Sigmoid colon (tissue), 7 donors: ENCODE data around the gene LRP1. TPM values are rescaled to one million over a fixed set of nuclear protein-coding genes. Genes with fewer than 3 reads are reported as not detected.

ENCODE experiments used
- DNase-seq: peaks from one replicate; pipeline ENCODE4 v3.0.0-alpha.2; 2019
- H3K27ac ChIP-seq, 4 donors: fragments of 200-600 bp; sonication (generic); one replicate each; pipeline ENCODE4 v1.5.1; 2016 to 2019; ENCODE audit warnings: mild to moderate bottlenecking in 1 of 4
- H3K27me3 ChIP-seq, 3 donors: fragments of 200-600 bp; sonication (generic); one replicate each; pipeline ENCODE4 v1.5.1; 2019; ENCODE audit warnings: mild to moderate bottlenecking in 1 of 3
- H3K36me3 ChIP-seq, 4 donors: fragments of 200-600 bp; sonication (generic); one replicate each; pipeline ENCODE4 v1.5.1; 2016 to 2019
- H3K4me1 ChIP-seq, 4 donors: fragments of 200-600 bp; sonication (generic); one replicate each; pipeline ENCODE4 v1.5.1; 2017 to 2019
- H3K4me3 ChIP-seq, 4 donors: fragments of 200-600 bp; sonication (generic); one replicate each; pipeline ENCODE4 v1.5.1; 2017 to 2019; ENCODE audit warnings: mild to moderate bottlenecking in 2 of 4, moderate library complexity in 1 of 4
- H3K9me3 ChIP-seq, 4 donors: fragments of 200-600 bp in 3 of 4; sonication (generic) in 3 of 4; one replicate each; pipeline versions ENCODE4 v1.5.1 to v1.6.1; 2013 to 2019
- CTCF ChIP-seq, 4 experiments: fragments of 450-650 bp in 3 of 4; fragments of 200-600 bp in 1 of 4; IDR thresholded peaks; one replicate each; pipeline ENCODE4 v1.5.1; 2016 to 2019; ENCODE audit warnings: antibody characterized with exemption in 4 of 4, mild to moderate bottlenecking in 3 of 4, moderate library complexity in 2 of 4
- EP300 ChIP-seq, 4 donors: sonication (generic); formaldehyde crosslinking; IDR thresholded peaks; one replicate each; pipeline ENCODE4 v1.6.1; 2017; ENCODE audit warnings: antibody characterized with exemption in 4 of 4
- POLR2A ChIP-seq, 2 donors: fragments of 450-650 bp; IDR thresholded peaks; one replicate each; pipeline ENCODE4 v1.6.1; 2016; ENCODE audit warnings: antibody characterized with exemption in 2 of 2, mild to moderate bottlenecking in 2 of 2, moderate library complexity in 2 of 2
- POLR2AphosphoS5 ChIP-seq, 4 donors: sonication (generic); formaldehyde crosslinking; IDR thresholded peaks; one replicate each; pipeline ENCODE4 v1.6.1; 2017; ENCODE audit warnings: antibody characterized with exemption in 4 of 4
- WGBS, 2 donors: extraction: QIAGEN DNeasy Blood & Tissue Kit; methylation state at CpG; one replicate each; pipeline ENCODE4 v1.1.7; 2013; 5-methylcytosine and 5-hydroxymethylcytosine counted together
- intact Hi-C: fragments of 100-400 bp; cut with DNase I; formaldehyde crosslinking; loops from one replicate; pipeline ENCODE4 v1.15.1; 2023
- polyA plus RNA-seq, 3 donors: library from polyadenylated mRNA; stranded (reverse); fragments of 200-250 nt; gene quantifications; one replicate each; pipeline ENCODE4 v1.2.3, GENCODE V29; 2013
- total RNA-seq, 4 donors: library from RNA; depleted of rRNA; stranded (reverse); fragments of >200 nt; gene quantifications; one replicate each; pipeline ENCODE4 v1.1.0, GENCODE V29; 2016
- donor health status: healthy with polysubstance abuse.
- donor health status: Bipolar disorder and iron deficiency.
- donor health status: healthy.

LRP1 gene
- total RNA-seq (100 to 1,000 TPM; 147 to 262 (median 204) TPM), polyA plus RNA-seq (10 to 100 TPM; 11.4 to 57.9 (median 14.1) TPM)

GRCh38 chr12:57127726-57128518 lies at the start of gene LRP1:
LRP1 (plus strand) TSS chr12:57128483; CDS start chr12:57128965, 482 bp downstream.
- peaks cover 0 to 46% (median 40%) of the 10 kb centered on the region in 4 donors for H3K4me1 ChIP-seq
- peak; percentile 95 for DNase-seq
- H3K4me3 ChIP-seq = peak within 1 kb of the TSS; percentile 68 to 93 (median 80)
- 0 to 1% methylated on average over 57 of the region's 57 CpGs for WGBS, 2 donors
- TF ChIP-seq EP300 (IDR thresholded peaks at IDR 0.05) (no peak), POLR2A (IDR thresholded peaks at IDR 0.05) (peak; percentile 87), POLR2AphosphoS5 (IDR thresholded peaks at IDR 0.05) (peak; percentile 90 to 96 (median 94))
- H3K36me3 ChIP-seq = no peaks in the 10 kb centered on the region
- no peaks in the 10 kb centered on the region for H3K27me3 ChIP-seq
- H3K27ac ChIP-seq = peak within 1 kb of the TSS; percentile 92 to 99 (median 98)
- no peaks in the 10 kb centered on the region for H3K9me3 ChIP-seq
- intact Hi-C loops = loop anchor here (2.0 to 5.0 kb wide), 2 partner anchors 47 to 56 kb away; no protein-coding TSS in a partner anchor

GRCh38 chr12:57078519-57079404 lies 49.5 kb upstream of the LRP1 start, which contains the start of gene NEMP1:
NEMP1 (minus strand) TSS chr12:57078791; CDS start chr12:57078745, 46 bp downstream.
- 1% methylated on average over 39 of the region's 39 CpGs for WGBS, 2 donors
- Histone ChIP-seq H3K4me1 (peaks cover 0 to 22% (median 21%) of the 10 kb centered on the region in 4 donors), H3K4me3 (peak within 1 kb of the TSS; percentile 67 to 87 (median 82)), H3K27ac (peak within 1 kb of the TSS; percentile 84 to 89 (median 88)), H3K9me3 (no peaks in the 10 kb centered on the region), H3K36me3 (peaks cover 0 to 7% (median 0%) of the 10 kb centered on the region in 4 donors), H3K27me3 (no peaks in the 10 kb centered on the region)
- peak in 1 of 2 donors; percentile 11 for TF ChIP-seq POLR2A (IDR thresholded peaks at IDR 0.05)
- TF ChIP-seq EP300 (IDR thresholded peaks at IDR 0.05) = peak in 1 of 4 donors; percentile 12
- no peak for TF ChIP-seq CTCF (IDR thresholded peaks at IDR 0.05)
- TF ChIP-seq POLR2AphosphoS5 (IDR thresholded peaks at IDR 0.05) = peak; percentile 42 to 75 (median 74)
- peak; percentile 99 for DNase-seq
- intact Hi-C loops = no loop called here

GRCh38 chr12:57079821-57080220 lies 48.5 kb upstream of the LRP1 start:
- no peak for TF ChIP-seq POLR2AphosphoS5 (IDR thresholded peaks at IDR 0.05)
- TF ChIP-seq POLR2A (IDR thresholded peaks at IDR 0.05) = no peak
- no peak for TF ChIP-seq CTCF (IDR thresholded peaks at IDR 0.05)
- H3K9me3 ChIP-seq = no peaks in the 10 kb centered on the region
- intact Hi-C loops = no loop called here

GRCh38 chr12:57080855-57081254 lies 47.4 kb upstream of the LRP1 start:
- H3K27me3 ChIP-seq = no peaks in the 10 kb centered on the region
- 96 to 98% methylated on average over 1 of the region's 1 CpG for whole genome bisulfite sequencing, 2 donors
- peaks cover 0 to 7% (median 0%) of the 10 kb centered on the region in 4 donors for H3K36me3 ChIP-seq
- DNase-seq = no peak
- no peak for TF ChIP-seq POLR2AphosphoS5 (IDR thresholded peaks at IDR 0.05)
- H3K4me1 ChIP-seq = peaks cover 0 to 26% (median 23%) of the 10 kb centered on the region in 4 donors
- no peaks in the 10 kb centered on the region for H3K9me3 ChIP-seq
- no peak overlapping the region for H3K4me3 ChIP-seq
- intact Hi-C loops = no loop called here
- H3K27ac ChIP-seq = no peak overlapping the region

More at GRCh38 chr12:57079821-57080220, 48.5 kb upstream of the LRP1 start:
- Histone ChIP-seq H3K4me1 (peaks cover 0 to 22% (median 19%) of the 10 kb centered on the region in 4 donors), H3K27me3 (no peaks in the 10 kb centered on the region), H3K27ac (peak overlapping the region; percentile 84 to 89 (median 88)), H3K36me3 (peaks cover 0 to 7% (median 0%) of the 10 kb centered on the region in 4 donors), H3K4me3 (no peak overlapping the region)
- 82 to 95% methylated on average over 1 of the region's 1 CpG for WGBS, 2 donors
- DNase-seq = no peak

- Histone ChIP-seq H3K27me3 (no peaks in the 10 kb centered on the region), H3K27ac (peak overlapping the region; percentile 97 to 100 (median 99)), H3K4me3 (peak overlapping the region; percentile 69 to 96 (median 88)), H3K9me3 (no peaks in the 10 kb centered on the region), H3K4me1 (peaks cover 0 to 36% (median 25%) of the 10 kb centered on the region in 4 donors), H3K36me3 (peaks cover 0 to under 1% (median under 1%) of the 10 kb centered on the region in 4 donors)
- 46 to 67% methylated on average over 12 of the region's 12 CpGs for WGBS, 2 donors
- peak; percentile 90 for DNase-seq
- TF ChIP-seq CTCF (IDR thresholded peaks at IDR 0.05) = no peak
- peak in 3 of 4 donors; percentile 28 to 62 (median 46) for TF ChIP-seq POLR2AphosphoS5 (IDR thresholded peaks at IDR 0.05)
- intact Hi-C loops = loop anchor here (2.0 to 5.0 kb wide), 2 partner anchors 449 to 525 kb away; partner anchors contain the start of gene ARHGEF25
Observed at GRCh38 chr12:57085999-57086492, 42.2 kb upstream of the LRP1 start.
